Measurements from ENCODE around the gene PROK2. TPM values are rescaled to one million over a fixed set of nuclear protein-coding genes. Genes with fewer than 3 reads are reported as not detected.

Gene PROK2
- total and polyA plus RNA-seq, 4 donors = 1.3 to 57.2 (median 2.8) TPM

DNA sequence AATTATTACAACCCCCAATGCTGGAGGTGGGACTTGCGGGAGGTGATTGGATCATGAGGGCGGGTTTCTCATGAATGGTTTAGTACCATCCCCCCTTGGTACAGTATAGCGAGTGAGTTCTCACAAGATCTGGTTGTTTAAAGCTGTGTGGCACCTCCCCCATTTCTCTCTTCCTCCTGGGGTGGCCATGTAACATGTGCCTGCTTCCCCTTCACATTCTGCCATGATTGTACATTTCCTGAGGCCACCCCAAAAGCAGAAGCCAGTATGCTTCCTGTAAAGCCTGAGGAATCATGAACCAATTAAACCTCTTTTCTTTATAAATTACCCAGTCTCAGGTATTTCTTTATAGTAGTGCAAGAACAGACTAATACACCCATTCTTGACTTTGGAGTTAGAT lies 20.3 kb upstream of the PROK2 start:
- Histone ChIP-seq H3K4me1 (ENCODE audit: control insufficient read depth in 5 of 5, insufficient read depth in 5 of 5, low read length in 5 of 5) (no peaks in the 10 kb centered on the region), H3K4me3 (no peak overlapping the region), H3K27me3 (ENCODE audit: control insufficient read depth in 3 of 3, insufficient read depth in 3 of 3, low read length in 2 of 3) (peaks cover 7 to 10% (median 7%) of the 10 kb centered on the region in 3 donors), H3K27ac (ENCODE audit: low read depth in 1 of 2, low read length in 1 of 2) (no peak overlapping the region), H3K9me3 (ENCODE audit: control insufficient read depth in 4 of 4, insufficient read depth in 3 of 4, low read length in 3 of 4) (no peaks in the 10 kb centered on the region), H3K9ac (ENCODE audit: insufficient read depth in 1 of 2, low read length in 2 of 2) (no peak overlapping the region), H3K36me3 (ENCODE audit: control insufficient read depth in 4 of 4, insufficient read depth in 4 of 4, low read length in 4 of 4) (no peaks in the 10 kb centered on the region)
- TF ChIP-seq, protein P1, sequence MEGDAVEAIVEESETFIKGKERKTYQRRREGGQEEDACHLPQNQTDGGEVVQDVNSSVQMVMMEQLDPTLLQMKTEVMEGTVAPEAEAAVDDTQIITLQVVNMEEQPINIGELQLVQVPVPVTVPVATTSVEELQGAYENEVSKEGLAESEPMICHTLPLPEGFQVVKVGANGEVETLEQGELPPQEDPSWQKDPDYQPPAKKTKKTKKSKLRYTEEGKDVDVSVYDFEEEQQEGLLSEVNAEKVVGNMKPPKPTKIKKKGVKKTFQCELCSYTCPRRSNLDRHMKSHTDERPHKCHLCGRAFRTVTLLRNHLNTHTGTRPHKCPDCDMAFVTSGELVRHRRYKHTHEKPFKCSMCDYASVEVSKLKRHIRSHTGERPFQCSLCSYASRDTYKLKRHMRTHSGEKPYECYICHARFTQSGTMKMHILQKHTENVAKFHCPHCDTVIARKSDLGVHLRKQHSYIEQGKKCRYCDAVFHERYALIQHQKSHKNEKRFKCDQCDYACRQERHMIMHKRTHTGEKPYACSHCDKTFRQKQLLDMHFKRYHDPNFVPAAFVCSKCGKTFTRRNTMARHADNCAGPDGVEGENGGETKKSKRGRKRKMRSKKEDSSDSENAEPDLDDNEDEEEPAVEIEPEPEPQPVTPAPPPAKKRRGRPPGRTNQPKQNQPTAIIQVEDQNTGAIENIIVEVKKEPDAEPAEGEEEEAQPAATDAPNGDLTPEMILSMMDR (IDR thresholded peaks at IDR 0.05; ENCODE audit: control extremely low read depth, extremely low read depth) = no peak
- ATAC-seq (ENCODE audit: insufficient read depth, low FRiP score) (no peak), DNase-seq (no peak)
- 48 to 87% methylated on average over 3 of the region's 3 CpGs for WGBS, 2 donors

DNA sequence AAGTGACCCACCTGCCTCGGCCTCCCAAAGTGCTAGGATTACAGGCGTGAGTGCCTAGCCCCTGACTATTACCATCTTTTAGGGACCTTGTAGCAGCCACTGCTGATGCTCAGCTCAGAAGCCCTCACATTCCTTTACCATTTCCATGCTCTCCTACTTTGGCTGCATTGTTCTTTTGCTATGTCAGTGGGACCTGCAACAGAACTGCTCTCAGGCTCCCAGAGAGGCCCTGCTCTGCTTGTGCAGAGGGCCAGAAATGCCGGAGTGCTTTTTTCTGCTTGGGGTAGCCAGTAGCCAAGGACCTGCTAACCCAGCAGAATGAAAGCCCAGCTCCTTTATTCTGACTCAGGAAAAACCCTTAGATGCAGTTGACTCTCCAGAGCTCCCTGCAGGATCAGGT lies 18.3 kb upstream of the PROK2 start:
- no peak for ATAC-seq (ENCODE audit: insufficient read depth, low FRiP score)
- H3K36me3 ChIP-seq (ENCODE audit: control insufficient read depth in 4 of 4, insufficient read depth in 4 of 4, low read length in 4 of 4) = no peaks in the 10 kb centered on the region
- DNase-seq = no peak
- TF ChIP-seq, protein P1 (IDR thresholded peaks at IDR 0.05; ENCODE audit: control extremely low read depth, extremely low read depth) = no peak
- H3K4me1 ChIP-seq (ENCODE audit: control insufficient read depth in 5 of 5, insufficient read depth in 5 of 5, low read length in 5 of 5) = no peaks in the 10 kb centered on the region
- peaks cover 7 to 18% (median 15%) of the 10 kb centered on the region in 3 donors for H3K27me3 ChIP-seq (ENCODE audit: control insufficient read depth in 3 of 3, insufficient read depth in 3 of 3, low read length in 2 of 3)
- 92 to 94% methylated on average over 3 of the region's 3 CpGs for WGBS, 2 donors
- H3K4me3 ChIP-seq = no peak overlapping the region
- no peak overlapping the region for H3K27ac ChIP-seq (ENCODE audit: low read depth in 1 of 2, low read length in 1 of 2)
- H3K9ac ChIP-seq (ENCODE audit: insufficient read depth in 1 of 2, low read length in 2 of 2) = no peak overlapping the region
- H3K9me3 ChIP-seq (ENCODE audit: control insufficient read depth in 4 of 4, insufficient read depth in 3 of 4, low read length in 3 of 4) = no peaks in the 10 kb centered on the region

DNA sequence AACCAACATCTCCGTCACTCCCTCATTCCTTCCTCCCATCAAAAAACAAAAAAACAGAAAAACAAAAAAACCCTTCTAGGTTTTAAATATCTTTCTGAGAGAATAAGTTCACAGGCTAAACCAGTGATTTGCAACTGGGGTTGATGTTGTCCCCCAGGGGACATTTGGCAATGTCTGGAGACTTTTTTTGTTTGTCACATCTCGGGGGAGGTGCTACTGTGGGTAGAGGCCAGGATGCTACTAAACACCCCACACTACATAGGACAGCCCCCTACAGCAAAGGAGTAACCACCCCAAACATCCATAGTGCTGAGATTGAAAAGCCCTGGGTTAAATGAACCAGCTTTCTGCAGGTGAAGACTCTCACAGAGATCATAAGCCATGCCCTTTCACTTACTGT lies 17.0 kb upstream of the PROK2 start:
- Histone ChIP-seq H3K4me1 (ENCODE audit: control insufficient read depth in 5 of 5, insufficient read depth in 5 of 5, low read length in 5 of 5) (no peaks in the 10 kb centered on the region), H3K27ac (ENCODE audit: low read depth in 1 of 2, low read length in 1 of 2) (no peak overlapping the region), H3K9me3 (ENCODE audit: control insufficient read depth in 4 of 4, insufficient read depth in 3 of 4, low read length in 3 of 4) (no peaks in the 10 kb centered on the region), H3K9ac (ENCODE audit: insufficient read depth in 1 of 2, low read length in 2 of 2) (no peak overlapping the region), H3K36me3 (ENCODE audit: control insufficient read depth in 4 of 4, insufficient read depth in 4 of 4, low read length in 4 of 4) (no peaks in the 10 kb centered on the region), H3K27me3 (ENCODE audit: control insufficient read depth in 3 of 3, insufficient read depth in 3 of 3, low read length in 2 of 3) (peaks cover 7 to 18% (median 15%) of the 10 kb centered on the region in 3 donors), H3K4me3 (no peak overlapping the region)
- TF ChIP-seq, protein P1 (IDR thresholded peaks at IDR 0.05; ENCODE audit: control extremely low read depth, extremely low read depth) = no peak
- DNase-seq (no peak), ATAC-seq (ENCODE audit: insufficient read depth, low FRiP score) (no peak)
- WGBS, 2 donors = 87 to 91% methylated on average over 2 of the region's 2 CpGs

DNA sequence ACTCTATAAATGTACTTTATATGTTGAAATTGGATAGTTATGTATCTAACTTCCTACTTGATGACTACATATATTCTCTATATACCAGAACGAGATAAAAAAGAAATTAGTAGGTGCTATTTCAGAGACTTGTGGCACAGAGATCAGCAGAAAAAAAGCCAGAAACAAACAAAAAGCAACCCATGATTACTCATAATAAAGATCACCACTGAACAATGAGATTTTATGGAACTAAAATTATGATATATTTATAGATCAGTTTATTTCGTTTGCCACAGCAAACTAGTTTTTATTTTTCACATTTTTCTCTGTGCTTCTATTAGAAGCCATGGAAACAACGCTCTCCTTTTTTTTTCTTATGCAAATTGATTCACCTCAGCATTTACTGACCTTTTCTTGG lies 15.1 kb upstream of the PROK2 start:
- H3K27me3 ChIP-seq (ENCODE audit: control insufficient read depth in 3 of 3, insufficient read depth in 3 of 3, low read length in 2 of 3) = peaks cover 7 to 24% (median 17%) of the 10 kb centered on the region in 3 donors
- 58 to 86% methylated on average over 3 of the region's 3 CpGs for WGBS, 2 donors
- no peak overlapping the region for H3K9ac ChIP-seq (ENCODE audit: insufficient read depth in 1 of 2, low read length in 2 of 2)
- no peaks in the 10 kb centered on the region for H3K36me3 ChIP-seq (ENCODE audit: control insufficient read depth in 4 of 4, insufficient read depth in 4 of 4, low read length in 4 of 4)
- TF ChIP-seq, protein P1 (IDR thresholded peaks at IDR 0.05; ENCODE audit: control extremely low read depth, extremely low read depth) = no peak
- no peak overlapping the region for H3K4me3 ChIP-seq
- H3K27ac ChIP-seq (ENCODE audit: low read depth in 1 of 2, low read length in 1 of 2) = no peak overlapping the region
- H3K4me1 ChIP-seq (ENCODE audit: control insufficient read depth in 5 of 5, insufficient read depth in 5 of 5, low read length in 5 of 5) = no peaks in the 10 kb centered on the region
- ATAC-seq (ENCODE audit: insufficient read depth, low FRiP score) (no peak), DNase-seq (no peak)
- H3K9me3 ChIP-seq (ENCODE audit: control insufficient read depth in 4 of 4, insufficient read depth in 3 of 4, low read length in 3 of 4) = no peaks in the 10 kb centered on the region
